ENCODE measurements around the gene VPS26B.

VPS26B gene

GRCh38 chr11:134257101-134257500 lies 32.6 kb downstream of the VPS26B start:
- no peak for ATAC-seq (replicated peaks)

DNA sequence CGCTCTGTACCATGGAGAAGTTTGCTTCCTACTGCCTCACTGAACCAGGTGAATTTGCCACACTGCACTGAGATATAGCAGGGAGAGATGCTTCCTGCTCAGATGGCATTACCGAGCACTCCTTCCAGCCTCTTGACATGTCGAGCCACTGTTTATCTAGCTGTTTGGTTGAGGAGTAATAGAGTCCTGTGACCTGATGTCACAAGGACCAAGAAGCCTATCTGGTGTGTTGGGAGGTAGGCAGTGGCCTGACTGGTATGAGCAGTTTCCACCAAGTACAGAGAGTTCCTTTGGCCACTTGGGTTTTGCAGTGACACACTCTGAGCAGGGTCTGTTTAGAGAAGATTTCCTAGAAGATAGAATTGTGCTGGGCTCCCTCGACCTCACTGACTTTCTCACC lies 34.1 kb downstream of the VPS26B start:
- H3K9me3 Mint-ChIP-seq: no peaks in the 10 kb centered on the region
- no peak for DNase-seq
- H3K4me1 Mint-ChIP-seq: peaks cover 9 to 32% of the 10 kb centered on the region in 2 donors
- H3K27ac Mint-ChIP-seq: no peak overlapping the region
- no peak overlapping the region for H3K4me3 Mint-ChIP-seq
- ATAC-seq (replicated peaks): no peak
- peaks cover 35 to 52% of the 10 kb centered on the region in 2 donors for H3K36me3 Mint-ChIP-seq
- no peaks in the 10 kb centered on the region for H3K27me3 Mint-ChIP-seq

More at GRCh38 chr11:134257101-134257500, 32.6 kb downstream of the VPS26B start:
- no peak overlapping the region for H3K27ac Mint-ChIP-seq
- peaks cover 13 to 38% of the 10 kb centered on the region in 2 donors for H3K4me1 Mint-ChIP-seq
- H3K27me3 Mint-ChIP-seq: no peaks in the 10 kb centered on the region
- H3K9me3 Mint-ChIP-seq: no peaks in the 10 kb centered on the region
- no peak overlapping the region for H3K4me3 Mint-ChIP-seq
- H3K36me3 Mint-ChIP-seq: peaks cover 32 to 43% of the 10 kb centered on the region in 2 donors
- DNase-seq: no peak

DNA sequence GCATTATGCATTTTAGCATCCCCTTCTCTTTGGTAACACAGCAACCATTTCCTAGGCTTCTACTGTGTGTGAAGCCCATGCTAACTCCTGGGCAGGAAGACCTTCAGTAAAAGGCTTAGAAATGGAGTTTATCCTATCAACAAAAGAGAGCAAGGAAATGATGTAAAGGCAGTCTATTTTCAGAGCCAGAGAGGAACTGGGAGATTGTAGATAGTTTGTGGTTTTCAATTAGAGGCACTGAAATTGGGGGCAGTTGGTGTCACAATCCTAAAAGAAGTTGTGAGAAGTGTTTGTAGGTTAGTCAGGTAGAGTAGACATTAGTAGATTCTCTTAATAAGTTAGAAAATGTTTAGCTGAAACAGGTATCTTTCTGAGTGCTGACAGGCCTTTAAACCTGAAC lies 36.0 kb downstream of the VPS26B start:
- Mint-ChIP-seq H3K4me3 (no peak overlapping the region), H3K36me3 (peaks cover 41 to 53% of the 10 kb centered on the region in 2 donors), H3K27ac (no peak overlapping the region), H3K27me3 (no peaks in the 10 kb centered on the region), H3K4me1 (peaks cover 6 to 15% of the 10 kb centered on the region in 2 donors), H3K9me3 (no peaks in the 10 kb centered on the region)
- DNase-seq (no peak), ATAC-seq (replicated peaks) (peak; percentile 42 to 67)

DNA sequence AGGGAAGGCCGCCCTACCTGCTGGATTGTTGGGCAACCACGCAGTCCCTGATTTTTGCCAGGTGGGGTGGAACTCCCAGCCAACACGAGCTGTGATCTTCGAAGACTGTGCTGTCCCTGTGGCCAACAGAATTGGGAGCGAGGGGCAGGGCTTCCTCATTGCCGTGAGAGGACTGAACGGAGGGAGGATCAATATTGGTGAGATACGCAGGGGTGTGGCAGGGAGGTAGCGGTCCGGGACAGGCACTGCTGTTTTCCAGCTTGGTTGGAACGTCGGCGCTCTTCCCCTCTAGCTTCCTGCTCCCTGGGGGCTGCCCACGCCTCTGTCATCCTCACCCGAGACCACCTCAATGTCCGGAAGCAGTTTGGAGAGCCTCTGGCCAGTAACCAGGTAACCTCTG lies 36.5 kb downstream of the VPS26B start:
- Mint-ChIP-seq H3K36me3 (peaks cover 39 to 53% of the 10 kb centered on the region in 2 donors), H3K27ac (no peak overlapping the region)

GRCh38 chr11:134261626-134262488 lies 37.4 kb downstream of the VPS26B start:
- H3K27me3 Mint-ChIP-seq: no peaks in the 10 kb centered on the region
- no peaks in the 10 kb centered on the region for H3K9me3 Mint-ChIP-seq
- peaks cover 6 to 8% of the 10 kb centered on the region in 2 donors for H3K4me1 Mint-ChIP-seq
- ATAC-seq (replicated peaks) (peak; percentile 46 to 56), DNase-seq (no peak)
- peaks cover 37 to 51% of the 10 kb centered on the region in 2 donors for H3K36me3 Mint-ChIP-seq
- no peak overlapping the region for H3K27ac Mint-ChIP-seq
- H3K4me3 Mint-ChIP-seq: no peak overlapping the region

More for the DNA sequence above, 36.5 kb downstream of the VPS26B start:
- Mint-ChIP-seq H3K4me1 (peaks cover 6 to 10% of the 10 kb centered on the region in 2 donors), H3K9me3 (no peaks in the 10 kb centered on the region), H3K27me3 (no peaks in the 10 kb centered on the region), H3K4me3 (no peak overlapping the region)
- ATAC-seq (replicated peaks) (no peak), DNase-seq (no peak)

GRCh38 chr11:134264966-134265764 lies 40.7 kb downstream of the VPS26B start:
- Mint-ChIP-seq H3K4me1 (peaks cover 7 to 8% of the 10 kb centered on the region in 2 donors), H3K9me3 (no peaks in the 10 kb centered on the region), H3K4me3 (no peak overlapping the region), H3K27ac (no peak overlapping the region), H3K36me3 (peaks cover 17 to 28% of the 10 kb centered on the region in 2 donors), H3K27me3 (peaks cover 12% of the 10 kb centered on the region in 2 donors)
- DNase-seq: no peak
- no peak for ATAC-seq (replicated peaks)

GRCh38 chr11:134266440-134266839 lies 42.0 kb downstream of the VPS26B start:
- ATAC-seq (replicated peaks) (no peak), DNase-seq (no peak)
- Mint-ChIP-seq H3K36me3 (peaks cover 14 to 17% of the 10 kb centered on the region in 2 donors), H3K9me3 (no peaks in the 10 kb centered on the region), H3K4me1 (peaks cover 0 to 2% of the 10 kb centered on the region in 2 donors), H3K27ac (no peak overlapping the region), H3K4me3 (no peak overlapping the region), H3K27me3 (peaks cover 24 to 25% of the 10 kb centered on the region in 2 donors)

DNA sequence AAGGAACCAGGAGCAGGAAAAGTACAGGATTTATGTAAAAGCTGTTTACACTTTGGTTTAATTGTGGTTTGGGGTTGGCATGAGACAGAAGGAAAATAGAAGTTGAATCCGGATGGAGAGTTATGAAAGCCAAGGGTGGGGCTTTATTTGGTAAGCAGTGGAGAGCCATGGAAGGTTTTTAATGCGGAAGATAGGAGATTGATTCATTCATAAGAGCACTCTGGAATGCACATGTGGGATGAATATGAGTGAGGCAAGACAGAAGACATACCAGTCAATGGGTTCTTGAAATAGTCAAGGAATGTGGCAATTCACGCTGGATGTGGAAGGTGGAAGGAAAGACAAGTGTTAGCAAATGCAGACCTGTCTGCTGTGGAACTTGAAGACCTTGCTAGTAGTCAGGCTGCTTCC lies 42.4 kb downstream of the VPS26B start:
- peaks cover 10 to 13% of the 10 kb centered on the region in 2 donors for H3K36me3 Mint-ChIP-seq
- H3K27ac Mint-ChIP-seq: no peak overlapping the region
- H3K4me1 Mint-ChIP-seq: peaks cover 0 to 2% of the 10 kb centered on the region in 2 donors
- no peak for ATAC-seq (replicated peaks)
- no peak overlapping the region for H3K4me3 Mint-ChIP-seq
- no peak for DNase-seq
- H3K27me3 Mint-ChIP-seq: peaks cover 27 to 29% of the 10 kb centered on the region in 2 donors
- no peaks in the 10 kb centered on the region for H3K9me3 Mint-ChIP-seq

DNA sequence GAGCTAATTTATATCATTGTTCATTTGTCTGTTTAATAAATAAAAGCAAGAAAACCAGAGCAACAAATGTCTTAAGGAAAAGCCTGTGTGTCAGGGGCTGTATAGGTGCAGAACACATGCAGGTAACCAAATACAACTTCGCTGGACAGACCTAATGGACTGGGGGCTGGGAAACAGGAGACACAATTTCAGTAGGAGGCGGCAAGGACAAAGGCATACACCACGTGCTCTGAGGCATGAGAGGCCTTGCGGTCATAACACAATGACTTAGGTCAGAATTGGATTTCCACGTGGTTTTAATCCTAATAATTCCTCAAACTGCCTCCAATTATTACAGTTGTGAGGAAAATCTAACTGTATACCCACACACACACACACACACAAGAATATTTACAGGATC lies 43.0 kb downstream of the VPS26B start:
- H3K9me3 Mint-ChIP-seq: no peaks in the 10 kb centered on the region
- ATAC-seq (replicated peaks): no peak
- H3K4me1 Mint-ChIP-seq: peaks cover 0 to 2% of the 10 kb centered on the region in 2 donors
- DNase-seq: no peak
- no peak overlapping the region for H3K27ac Mint-ChIP-seq
- H3K27me3 Mint-ChIP-seq: peaks cover 30 to 35% of the 10 kb centered on the region in 2 donors
- no peak overlapping the region for H3K4me3 Mint-ChIP-seq
- peaks cover 6 to 7% of the 10 kb centered on the region in 2 donors for H3K36me3 Mint-ChIP-seq

- H3K4me1 Mint-ChIP-seq: peaks cover 0 to 4% of the 10 kb centered on the region in 2 donors
- no peak overlapping the region for H3K4me3 Mint-ChIP-seq
- peaks cover 35 to 40% of the 10 kb centered on the region in 2 donors for H3K27me3 Mint-ChIP-seq
- H3K27ac Mint-ChIP-seq: no peak overlapping the region
- peaks cover 4 to 6% of the 10 kb centered on the region in 2 donors for H3K36me3 Mint-ChIP-seq
- ATAC-seq (replicated peaks) (no peak), DNase-seq (no peak)
- H3K9me3 Mint-ChIP-seq: no peaks in the 10 kb centered on the region
These were observed 43.5 kb downstream of the VPS26B start for GRCh38 chr11:134267966-134268365.

DNA sequence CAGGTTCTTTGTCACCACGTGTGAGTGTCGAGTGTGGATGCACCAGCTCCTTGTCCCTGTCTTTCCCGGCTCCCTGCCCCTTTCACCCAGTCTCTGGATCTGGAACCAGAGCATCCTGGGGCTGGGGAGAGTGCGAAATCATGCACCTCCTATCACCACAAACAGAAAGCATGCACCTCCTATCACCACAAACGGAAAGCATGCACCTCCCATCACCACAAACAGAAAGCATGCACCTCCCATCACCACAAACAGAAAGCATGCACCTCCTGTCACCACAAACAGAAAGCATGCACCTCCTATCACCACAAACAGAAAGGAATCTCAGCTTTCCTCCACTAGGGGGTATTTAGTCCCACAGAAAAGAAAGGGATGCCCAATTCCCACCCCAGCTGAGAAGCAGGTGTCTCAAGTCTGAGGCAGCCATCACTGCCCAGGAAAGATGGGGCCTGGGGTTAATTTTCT lies 45.8 kb downstream of the VPS26B start:
- Mint-ChIP-seq H3K36me3 (no peaks in the 10 kb centered on the region), H3K27me3 (peaks cover 43 to 52% of the 10 kb centered on the region in 2 donors), H3K4me1 (peaks cover 3 to 5% of the 10 kb centered on the region in 2 donors), H3K4me3 (no peak overlapping the region), H3K27ac (no peak overlapping the region), H3K9me3 (no peaks in the 10 kb centered on the region)
- ATAC-seq (replicated peaks): no peak
- no peak for DNase-seq

- DNase-seq (no peak), ATAC-seq (replicated peaks) (no peak)
- peaks cover 11 to 16% of the 10 kb centered on the region in 2 donors for H3K4me1 Mint-ChIP-seq
- no peak overlapping the region for H3K4me3 Mint-ChIP-seq
- H3K27ac Mint-ChIP-seq: no peak overlapping the region
- no peaks in the 10 kb centered on the region for H3K9me3 Mint-ChIP-seq
- H3K36me3 Mint-ChIP-seq: no peaks in the 10 kb centered on the region
- H3K27me3 Mint-ChIP-seq: peaks cover 54 to 66% of the 10 kb centered on the region in 2 donors
These were observed 47.5 kb downstream of the VPS26B start for GRCh38 chr11:134271978-134272377.

GRCh38 chr11:134272381-134273316 lies 48.2 kb downstream of the VPS26B start:
- Mint-ChIP-seq H3K4me1 (peaks cover 14 to 23% of the 10 kb centered on the region in 2 donors), H3K9me3 (no peaks in the 10 kb centered on the region), H3K27ac (no peak overlapping the region), H3K36me3 (no peaks in the 10 kb centered on the region), H3K4me3 (no peak overlapping the region), H3K27me3 (peaks cover 60 to 73% of the 10 kb centered on the region in 2 donors)
- no peak for ATAC-seq (replicated peaks)
- no peak for DNase-seq
